NK-92 treated with Interleukin-12 subunit alpha and Interleukin-12 subunit beta, amount 100 ng/mL, for 24 hours (cell line): Measurements from ENCODE around the gene ABHD12.
"Not testable (repeated sequence)": the region's sequence is repeated elsewhere in the genome, so short reads cannot be mapped to it uniquely, and the experiment has no call there.

Experiments
- DNase-seq: peaks from one replicate; lab custom pipeline; 2025; lab: John Stamatoyannopoulos, UW

ABHD12 gene

DNA sequence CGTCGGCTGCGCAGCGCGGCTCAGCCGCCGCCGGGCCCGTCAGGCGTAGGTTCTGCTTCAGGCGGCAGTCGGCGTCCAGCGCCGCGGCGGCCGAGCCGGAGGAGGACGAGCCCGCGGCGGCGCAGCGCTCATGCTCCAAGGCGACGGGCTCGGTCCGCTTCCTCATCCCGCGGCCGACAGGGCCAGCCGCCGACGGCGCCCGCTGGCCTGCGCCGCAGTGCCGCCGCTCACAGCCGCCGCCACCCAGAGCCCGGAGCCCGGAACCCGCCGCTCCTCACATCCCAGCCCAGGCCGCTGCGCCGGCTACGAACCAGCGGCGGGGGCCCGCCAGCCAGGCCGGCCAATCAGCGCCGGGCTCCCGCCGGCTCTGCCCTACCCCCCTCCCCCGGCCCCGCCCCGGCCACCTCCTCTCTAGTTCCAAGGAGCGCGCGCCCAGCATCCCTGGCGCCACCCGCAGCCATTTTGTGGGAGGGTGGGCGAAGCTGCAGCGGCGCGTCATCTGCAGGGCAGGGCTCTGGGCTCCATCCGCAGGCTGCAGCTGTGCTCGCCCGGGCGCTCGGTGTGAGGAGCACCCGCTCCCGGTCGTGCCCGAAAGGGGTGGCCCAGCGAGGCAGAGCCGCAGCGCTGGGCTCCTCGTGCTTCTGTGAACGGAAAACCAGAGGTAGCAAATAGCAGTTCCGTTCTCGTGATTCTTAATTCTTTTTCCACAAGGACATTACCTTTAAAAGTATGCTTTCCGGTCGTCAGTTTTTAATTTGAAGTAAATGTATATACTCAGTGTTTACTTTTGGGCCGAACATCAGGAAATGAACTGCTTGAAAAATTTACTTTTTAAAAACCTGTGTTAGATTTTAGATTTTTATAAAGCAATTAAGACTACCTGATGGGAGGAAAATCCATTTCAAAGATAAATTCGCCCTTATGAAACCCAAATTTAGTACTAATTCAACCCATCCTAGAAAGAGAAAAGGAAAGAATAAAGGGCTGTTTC, at the start of gene ABHD12:
Gene ABHD12, minus strand, starts transcription at position 298 of the 991 bp plus-strand sequence. Its CDS starts 132 bp downstream, at position 166.
- peak; percentile 94 for DNase-seq

DNA sequence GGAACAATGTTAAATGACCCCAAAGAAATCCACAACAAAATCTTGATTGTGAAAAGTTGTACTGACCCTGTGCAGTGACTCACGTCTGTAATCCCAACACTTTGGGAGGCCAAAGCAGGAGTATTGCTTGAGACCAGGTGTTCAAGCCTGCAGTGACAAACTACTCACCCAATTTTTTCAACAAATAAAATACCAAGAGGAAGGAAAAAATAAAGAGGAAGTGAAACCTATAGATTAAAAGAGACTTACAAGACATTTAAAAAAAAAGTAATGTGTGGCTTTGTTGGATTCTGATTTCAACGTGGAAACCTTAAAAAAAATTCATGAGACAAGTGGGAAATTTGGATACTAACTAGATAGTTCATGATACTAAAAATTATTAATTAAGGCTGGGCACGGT, 48.7 kb upstream of the ABHD12 start:
- DNase-seq = no peak

DNA sequence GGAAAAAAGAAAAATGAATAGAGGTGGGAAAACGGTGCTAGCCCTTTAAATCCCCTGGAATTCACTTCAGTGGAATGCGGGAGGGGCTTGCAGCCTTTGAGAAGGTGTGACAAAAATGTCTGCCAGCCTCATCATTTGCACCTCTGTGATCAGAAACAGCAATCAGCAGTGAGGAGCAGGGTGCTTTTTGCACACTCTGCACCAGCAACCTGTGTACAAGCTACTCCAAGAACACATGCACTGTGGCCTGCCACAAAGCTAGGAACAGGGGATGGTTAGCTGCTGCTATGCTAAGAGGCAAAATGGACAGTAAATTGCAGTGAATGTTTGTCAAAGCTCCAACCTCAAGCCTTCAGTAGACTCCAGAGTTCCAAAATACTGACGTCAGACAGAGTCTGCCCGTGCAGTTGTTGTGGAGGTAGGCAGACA, 46.5 kb upstream of the ABHD12 start:
- DNase-seq = no peak

DNA sequence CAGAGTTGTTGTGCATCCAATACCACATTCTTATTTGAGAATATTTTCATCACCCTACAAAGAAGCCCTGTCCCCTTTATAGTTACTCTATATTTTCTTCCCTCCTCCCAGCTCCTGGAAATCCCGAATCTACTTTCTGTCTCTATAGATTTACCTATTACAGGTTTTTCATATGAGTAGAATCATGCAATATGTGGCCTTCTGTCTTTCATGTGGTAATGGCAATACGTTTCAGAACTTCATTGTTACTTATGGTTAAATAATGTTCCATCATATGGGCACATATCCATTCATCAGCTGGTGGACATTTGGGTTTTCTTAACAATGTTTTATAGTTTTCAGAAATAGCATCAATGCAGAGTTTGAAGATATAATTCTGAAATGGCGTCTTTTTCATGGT, 33.9 kb upstream of the ABHD12 start:
- DNase-seq = no peak

DNA sequence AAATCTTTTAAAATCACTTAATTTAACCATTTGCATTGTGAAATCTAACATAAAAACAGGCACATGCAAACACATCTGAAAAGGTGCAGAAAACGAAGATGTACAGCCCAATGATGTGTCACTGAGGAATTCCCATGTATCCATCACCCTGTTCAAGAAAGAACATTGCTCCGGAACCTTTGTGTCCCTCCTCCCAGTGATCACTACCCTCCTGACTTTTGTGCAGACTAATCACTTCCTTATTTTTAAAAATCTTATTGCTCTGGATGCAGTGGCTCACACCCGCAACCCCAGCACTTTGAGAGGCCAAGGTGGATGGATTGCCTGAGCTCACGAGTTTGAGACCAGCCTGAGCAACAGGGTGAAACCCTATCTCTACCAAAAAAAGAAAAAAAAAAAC, 31.4 kb upstream of the ABHD12 start:
- DNase-seq = no peak

DNA sequence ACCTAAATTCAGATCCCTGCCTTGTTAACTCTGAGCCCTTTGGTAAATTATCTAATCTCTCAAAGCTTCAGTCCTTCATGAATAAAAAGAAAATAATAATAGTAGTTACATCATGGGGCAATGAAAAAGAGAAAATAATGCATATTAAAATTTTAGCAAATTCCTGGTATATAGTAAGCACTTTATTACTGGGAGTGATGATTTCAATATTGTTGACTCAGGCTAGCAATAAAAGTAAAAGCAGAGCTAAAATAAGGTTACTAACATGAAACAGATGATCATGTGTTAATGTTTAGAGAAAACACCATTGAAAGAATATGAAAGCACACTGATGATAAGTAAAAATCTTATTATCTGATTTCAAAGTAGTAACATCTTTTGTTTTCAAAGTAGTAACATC, 30.5 kb upstream of the ABHD12 start:
- no peak for DNase-seq

DNA sequence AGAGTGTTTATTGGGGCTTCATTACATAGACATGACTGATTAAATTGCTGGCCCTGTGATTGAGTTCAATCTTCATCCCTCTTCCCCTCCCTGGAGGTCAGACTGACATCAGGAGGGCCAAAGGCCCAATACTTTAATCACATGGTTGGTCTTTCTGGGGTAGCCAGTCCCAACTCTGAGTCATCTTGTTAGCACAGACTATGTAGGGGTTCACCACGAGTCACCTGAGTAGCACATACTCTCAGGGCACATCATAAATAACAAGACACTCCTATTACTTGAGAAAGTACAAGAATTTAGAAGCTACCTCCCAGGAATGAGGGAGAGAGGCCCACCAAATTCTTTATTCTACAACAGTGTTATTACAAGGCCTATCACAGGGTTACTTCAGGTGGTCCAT, 28.1 kb upstream of the ABHD12 start:
- no peak for DNase-seq

DNA sequence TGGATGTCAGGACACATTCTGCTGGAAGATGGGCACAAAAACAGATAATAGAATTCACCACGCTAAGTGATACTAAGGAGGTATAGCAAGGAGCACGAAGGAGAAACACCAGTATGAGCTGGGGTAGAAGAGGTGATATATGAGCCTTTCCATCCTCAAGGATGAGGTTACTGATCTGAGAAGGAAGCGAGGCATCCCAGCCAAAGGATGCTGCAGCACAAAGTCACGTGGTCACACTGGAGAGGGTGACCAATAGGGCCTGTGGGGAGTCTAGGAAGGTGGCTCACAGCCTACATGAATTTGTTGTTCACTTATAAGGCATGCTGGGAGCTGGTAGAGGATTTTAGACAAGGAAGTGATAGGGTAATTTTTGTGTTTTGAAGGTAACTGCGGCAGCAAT, 18.3 kb upstream of the ABHD12 start:
- no peak for DNase-seq

DNA sequence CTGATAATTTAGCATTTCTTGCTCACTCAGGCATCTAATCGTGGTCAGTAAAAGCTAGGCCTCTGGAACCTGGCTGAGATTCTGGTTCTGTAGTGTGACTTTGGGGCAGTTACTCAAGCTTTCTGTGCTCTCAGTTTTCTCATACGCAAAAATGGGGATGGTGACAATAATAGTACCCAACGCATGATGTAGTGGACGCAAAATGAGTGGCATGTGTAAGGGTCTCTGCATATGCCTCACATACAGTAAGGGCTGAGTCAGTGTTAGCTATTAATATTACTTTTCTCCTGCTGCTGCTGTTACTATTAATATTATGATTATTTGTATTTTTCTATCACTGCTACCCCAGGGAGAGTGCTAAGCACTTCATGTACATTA, 17.5 kb upstream of the ABHD12 start:
- no peak for DNase-seq

DNA sequence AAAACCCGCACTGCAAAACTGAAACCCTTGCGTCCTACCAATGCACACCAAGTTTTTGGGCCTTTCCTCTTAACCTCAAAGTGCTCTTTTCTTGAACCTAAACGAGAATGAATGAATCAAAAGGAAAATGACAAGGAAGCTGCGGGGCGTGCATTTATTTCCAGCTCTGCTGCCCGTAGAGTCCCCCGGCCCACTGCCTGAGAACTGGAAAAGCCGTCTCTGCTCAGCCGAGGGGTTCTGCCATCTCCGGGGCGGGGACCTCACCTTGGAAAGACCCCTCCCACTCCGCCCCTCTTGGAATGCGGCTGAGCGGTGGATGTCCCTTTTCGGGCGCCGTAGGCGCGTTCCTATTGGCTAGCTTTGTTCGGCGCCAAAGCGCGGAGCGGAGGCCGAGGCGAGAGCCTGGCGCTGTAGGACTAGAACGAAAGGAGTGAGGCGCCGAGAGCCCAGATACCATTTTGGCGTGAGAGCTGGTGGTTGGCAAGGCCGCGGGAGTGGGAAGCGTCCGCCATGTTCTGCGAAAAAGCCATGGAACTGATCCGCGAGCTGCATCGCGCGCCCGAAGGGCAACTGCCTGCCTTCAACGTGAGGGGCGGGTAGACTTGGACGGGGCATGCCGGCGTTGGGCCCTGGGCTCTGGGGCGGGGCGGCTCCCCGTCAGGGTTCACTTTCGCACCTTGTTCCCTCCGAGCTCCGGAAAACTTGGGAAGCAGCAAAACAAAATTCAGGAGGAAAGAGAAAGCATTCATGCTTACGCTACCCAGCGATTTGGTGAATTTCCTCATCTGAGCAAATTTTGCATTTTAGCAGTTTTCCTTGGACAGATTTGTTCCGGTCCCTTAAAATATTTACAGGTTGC, 16.9 kb upstream of the ABHD12 start, which contains the start of gene GINS1:
Gene GINS1, plus strand, starts transcription at position 363 of the 859 bp plus-strand sequence. Its CDS starts 148 bp downstream, at position 511.
- peak; percentile 76 for DNase-seq

DNA sequence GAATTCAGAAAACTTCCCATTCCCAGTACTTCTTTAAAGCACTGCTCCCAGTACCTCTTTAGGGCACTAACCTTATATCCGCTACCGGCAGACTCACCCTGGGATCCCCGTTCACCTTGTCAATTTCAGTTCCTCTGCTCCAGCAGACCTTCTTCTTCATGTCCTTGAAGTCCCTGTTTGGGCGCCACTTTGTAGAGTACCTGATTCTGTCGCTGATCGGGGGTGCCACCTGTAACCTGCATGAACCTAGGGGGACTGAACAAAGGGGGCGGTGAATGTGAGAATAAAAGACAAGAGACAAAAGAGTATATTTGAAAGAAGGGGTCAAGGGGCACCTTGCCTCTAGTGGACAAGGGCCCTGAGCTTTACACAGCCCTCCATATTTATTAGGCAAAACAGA, 11.9 kb upstream of the ABHD12 start:
- DNase-seq = no peak

DNA sequence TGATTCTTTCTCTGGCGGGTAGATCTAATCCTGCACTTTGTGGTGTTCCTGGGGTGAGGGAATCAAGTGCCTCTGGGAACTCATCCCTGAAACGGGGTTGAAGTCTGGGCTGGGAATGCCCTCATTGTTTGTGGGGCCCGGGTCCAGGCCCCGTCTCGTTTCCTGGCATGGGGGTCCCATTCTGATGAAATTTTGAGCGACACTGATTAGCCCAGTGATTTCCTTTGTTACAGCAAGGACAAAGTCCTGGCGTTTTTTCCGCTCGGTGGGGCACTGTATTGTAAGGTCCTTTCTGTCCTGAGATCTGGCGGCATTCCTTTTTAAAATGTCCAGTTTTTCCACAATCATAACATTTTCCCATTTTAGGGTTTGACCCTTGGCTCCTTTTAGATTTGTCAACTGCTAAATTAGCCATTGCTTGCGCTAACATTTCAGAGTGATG, 9.7 kb upstream of the ABHD12 start:
- DNase-seq = not testable (repeated sequence)

DNA sequence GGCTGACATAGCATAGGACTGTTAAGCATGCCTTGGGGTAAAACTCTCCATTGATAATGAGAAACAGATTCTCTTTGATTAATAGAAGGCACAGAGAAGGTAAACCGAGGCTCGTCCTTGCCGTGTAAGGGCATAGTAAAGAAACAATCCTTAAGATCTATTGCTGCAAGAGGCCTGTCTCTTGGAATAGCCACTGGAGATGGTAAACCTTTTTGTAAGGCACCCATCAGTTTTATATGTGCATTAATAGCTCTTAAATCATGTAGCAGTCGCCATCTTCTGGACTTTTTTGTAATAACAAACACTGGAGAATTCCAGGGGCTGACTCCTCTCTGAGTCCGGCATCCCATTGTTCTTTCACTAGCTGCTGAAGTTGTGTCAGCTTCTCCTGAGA, 8.4 kb upstream of the ABHD12 start:
- DNase-seq = no peak

DNA sequence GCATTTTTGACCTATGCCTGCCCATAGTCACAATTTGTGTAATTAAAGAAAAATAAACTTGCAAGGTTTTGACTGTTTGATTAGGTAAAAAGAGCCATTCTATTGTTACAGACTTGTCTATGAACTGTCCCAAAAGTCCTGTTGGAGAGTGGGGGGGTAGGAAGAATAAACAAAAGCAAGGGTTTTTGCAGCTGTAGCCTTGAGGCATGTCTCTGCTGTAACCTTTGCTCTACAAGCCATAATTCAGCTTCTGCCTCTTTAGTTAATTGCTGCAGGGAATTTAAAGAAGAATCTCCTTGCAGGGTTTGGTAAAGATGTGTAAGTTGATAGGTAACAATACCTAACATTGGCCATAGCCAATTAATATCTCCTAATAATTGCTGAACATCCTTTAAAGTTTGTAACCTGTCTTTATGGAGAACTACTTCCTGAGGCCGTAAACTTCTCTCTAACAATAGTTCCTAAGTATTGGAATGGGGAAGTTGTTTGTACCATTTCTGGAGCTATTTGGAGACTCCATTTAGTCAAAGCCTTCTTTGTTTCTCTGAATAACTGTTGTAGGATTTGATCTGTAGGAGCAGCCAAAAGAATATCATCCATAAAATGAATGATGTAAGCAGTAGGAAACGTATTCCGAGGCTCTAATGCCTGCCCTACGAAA, 7.9 kb upstream of the ABHD12 start:
- no peak for DNase-seq

DNA sequence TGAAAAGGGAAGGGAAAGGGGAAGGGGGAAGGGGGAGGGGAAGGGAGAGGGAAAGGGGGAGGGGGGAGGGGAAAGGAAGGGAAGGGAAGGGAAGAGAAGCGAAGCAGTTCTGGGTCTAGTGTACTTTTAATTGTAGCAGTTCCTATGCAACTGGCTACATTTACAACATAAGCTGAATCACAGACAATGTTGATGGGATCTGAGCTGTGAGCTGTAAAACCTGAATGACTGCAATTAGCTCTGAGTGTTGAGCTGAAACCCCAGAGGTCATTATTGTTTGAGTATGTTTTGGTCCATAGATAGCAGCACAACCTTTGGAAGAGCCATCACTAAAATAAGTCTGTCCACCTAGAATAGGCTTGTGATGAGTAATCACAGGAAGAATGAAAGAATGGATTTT, 7.2 kb upstream of the ABHD12 start:
- DNase-seq = no peak

DNA sequence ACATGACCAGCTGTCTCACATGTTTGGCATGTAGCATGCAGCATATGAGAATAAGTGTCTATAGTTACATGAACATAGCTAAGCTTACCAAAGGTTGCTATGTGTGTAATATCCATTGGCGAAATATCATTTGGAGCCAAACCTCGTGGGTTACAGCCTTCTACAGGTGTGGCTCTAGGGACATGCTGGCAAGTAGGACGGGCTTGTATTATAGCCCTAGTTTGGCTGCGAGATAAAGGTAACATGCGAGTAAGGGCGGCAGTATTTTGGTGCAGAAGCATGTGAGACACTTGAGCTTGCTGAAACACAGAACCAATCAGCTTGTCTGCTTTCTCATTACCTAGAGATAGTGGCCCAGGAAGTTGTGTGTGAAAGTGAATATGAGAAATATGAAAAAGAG, 6.5 kb upstream of the ABHD12 start:
- no peak for DNase-seq

DNA sequence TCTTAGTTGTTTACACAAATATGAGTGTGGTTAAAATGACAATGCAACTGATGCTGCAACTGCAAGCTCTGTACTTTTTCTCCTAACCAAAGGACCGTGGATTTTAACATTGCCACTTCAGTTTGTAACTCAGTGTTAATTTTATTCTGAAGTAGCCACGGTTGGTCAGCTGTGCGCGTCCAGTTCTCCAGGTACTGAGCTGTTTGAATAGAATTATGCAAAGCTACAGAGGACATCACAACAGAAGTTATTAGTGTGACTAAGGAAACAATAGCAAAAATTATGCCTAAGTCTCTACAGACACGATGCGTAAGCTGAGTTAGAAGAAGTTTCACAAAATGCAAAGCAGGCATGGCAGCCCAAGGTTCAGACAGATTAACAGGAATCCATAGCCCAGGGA, 4.4 kb upstream of the ABHD12 start:
- DNase-seq = no peak

DNA sequence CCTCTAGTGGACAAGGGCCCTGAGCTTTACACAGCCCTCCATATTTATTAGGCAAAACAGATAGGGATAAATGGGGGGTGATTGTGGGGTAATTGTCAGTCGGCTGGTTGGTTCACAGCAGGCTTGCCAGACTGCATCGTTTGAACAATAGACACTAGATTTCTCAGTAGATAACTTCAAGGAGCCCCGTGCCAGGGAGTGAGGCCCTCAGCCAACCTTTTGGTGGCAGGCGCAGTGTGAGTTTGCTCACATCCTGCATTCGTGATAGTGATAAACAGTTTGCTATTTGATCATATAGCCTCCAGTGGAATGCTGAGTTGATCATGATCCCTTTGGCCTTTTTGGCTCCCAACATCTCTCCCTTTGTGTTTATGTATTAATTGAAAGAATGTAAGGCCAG, 3.6 kb upstream of the ABHD12 start:
- DNase-seq = no peak

DNA sequence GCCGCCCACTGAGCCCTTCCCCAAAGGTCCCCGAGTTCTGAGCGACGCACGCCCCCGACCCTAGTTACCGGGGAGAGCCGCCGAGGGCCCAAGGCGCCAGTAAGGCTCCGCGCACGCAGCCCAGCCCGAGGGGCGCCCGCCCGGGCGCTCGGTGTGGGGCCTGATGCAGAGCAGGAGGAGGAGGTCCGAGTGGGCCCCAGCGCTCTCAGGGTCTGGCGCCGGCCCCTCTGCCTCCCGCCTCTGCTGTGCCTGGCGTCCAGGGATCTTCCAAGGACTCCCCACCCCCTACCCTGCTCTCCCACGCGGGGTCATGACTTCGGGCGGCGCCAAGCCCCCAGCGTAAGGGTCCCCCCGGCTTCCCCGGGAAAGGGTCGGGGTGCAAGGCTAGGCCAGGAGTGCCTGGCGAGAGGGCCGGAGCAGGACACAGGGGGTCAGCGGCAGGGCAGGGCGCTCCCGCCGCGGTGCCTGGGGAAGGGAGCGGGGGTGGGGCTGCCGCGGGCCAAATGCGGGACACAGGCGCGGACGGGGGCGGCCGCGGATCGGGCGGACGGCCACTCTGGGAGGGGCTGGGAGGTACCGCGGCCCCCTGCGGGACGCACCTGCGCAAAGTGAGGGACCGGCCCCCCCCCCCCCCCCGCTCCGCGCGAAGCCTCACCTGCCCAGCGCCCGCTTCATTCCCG, 637 bp downstream of the ABHD12 start:
- DNase-seq = peak; percentile 54

DNA sequence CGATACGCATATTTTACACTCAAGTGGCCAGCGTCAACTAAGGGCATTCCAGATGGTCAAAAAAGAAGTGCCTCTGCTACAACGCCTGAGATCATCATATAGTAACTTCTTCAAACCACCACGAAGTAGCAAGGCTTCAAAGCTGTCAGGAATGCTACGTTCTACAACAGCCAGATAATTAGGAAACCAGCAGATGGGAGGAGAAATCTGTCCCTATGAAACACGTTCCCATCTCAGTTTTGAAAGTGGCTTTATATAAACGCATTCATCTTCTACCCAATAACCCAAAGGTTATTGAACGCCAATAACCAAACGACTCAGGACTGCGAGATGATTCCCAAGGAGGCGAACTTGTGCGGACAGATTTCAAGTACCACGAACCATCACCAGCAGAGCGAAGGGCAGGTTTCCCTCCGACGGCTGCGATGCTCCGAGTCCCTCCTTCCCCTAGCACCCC, 1.2 kb downstream of the ABHD12 start:
- no peak for DNase-seq

DNA sequence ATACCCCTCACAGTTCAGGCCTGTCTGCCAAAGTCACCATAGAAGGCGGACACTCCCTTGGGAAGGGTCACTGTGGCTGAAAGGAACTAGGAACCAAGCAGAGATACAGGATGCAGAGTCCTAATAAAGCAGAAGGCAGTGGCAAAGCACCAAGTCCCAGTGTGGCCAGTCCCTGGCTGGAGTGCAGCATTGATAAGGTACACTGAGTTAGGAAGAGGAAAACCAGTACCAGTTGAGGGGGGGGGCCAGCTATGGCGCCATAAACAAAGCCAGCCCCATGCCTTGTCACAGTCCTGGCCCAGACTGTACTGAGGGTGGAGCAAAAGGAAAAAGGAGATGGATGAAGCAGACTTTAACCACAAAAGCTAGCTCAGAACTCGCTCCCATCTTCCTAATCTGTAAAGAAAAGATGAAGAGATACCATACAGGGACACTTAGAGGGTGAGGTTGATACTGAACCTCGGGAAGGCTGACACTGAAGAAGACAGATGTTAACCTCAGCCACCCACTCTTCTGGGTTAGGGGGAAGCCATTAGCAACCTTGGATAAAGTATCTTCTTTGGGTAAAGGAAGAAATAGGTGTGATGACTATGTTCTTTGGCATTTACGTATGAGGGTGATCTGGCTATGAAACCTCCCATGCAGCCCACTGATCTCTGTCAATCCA, 7.8 kb downstream of the ABHD12 start:
- DNase-seq = no peak
